ENCODE results near the gene CTNND1.

The CTNND1 gene

DNA sequence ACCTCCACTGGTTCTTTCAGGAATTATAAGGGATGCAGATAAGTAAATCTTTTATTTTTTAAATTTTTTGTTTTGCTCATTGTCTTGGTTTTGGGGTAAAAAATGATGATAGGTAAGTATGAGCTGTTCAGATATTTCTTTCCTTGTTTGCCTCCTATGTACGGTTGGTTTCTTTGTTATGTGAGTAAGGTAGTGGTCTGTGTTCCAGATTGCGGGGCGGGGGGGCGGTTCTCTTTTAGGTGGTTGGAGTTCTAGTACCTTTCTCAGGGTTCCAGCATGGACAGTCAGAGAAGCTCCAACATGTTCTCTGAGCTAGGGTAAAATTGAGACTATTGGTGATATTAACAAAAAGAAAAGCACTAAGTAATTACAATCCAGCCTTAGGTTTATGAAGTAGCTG, 2.4 kb downstream of the CTNND1 start:
- DNase-seq, result no peak

GRCh38 chr11:57764566-57764965, 3.0 kb downstream of the CTNND1 start:
- DNase-seq, result no peak

DNA sequence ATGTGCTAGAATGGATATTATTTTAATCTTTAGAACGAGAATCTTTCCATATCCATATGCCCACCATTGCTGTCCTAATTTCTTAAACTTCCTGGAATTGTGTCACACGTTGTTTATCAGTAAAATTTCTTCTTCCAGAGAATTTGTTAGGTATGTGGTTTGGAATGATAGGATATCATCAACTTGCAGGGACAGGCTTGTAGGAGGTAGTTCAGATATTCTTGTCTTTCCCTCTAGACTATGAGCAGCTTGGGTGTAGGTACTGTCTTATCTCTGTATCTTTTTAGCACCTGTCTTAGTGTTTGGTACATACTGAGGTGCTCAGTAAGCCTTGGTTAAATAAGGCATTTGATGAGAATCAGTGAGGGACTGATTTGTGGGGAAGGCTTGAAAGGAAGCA, 3.4 kb downstream of the CTNND1 start:
- DNase-seq, result no peak

DNA sequence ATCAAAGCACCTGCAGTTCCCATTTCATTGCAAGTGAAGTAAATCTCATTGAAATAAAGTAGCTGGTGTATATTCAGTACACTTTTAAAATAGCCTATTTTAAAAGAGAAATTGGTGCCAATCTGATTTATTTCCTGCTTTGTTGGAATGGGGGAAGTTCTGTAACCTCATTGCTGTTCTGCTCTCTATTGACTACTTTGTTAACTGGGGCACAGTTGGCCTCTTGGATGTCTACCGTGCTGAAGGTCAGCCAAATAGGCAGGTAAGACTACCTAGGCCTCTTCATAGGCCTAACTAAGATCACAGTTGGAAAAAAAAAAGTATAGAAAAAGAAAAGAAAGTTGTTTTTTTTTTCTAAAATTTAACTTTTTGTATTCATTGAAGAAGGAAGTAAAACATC, 9.2 kb downstream of the CTNND1 start:
- no peak for DNase-seq

DNA sequence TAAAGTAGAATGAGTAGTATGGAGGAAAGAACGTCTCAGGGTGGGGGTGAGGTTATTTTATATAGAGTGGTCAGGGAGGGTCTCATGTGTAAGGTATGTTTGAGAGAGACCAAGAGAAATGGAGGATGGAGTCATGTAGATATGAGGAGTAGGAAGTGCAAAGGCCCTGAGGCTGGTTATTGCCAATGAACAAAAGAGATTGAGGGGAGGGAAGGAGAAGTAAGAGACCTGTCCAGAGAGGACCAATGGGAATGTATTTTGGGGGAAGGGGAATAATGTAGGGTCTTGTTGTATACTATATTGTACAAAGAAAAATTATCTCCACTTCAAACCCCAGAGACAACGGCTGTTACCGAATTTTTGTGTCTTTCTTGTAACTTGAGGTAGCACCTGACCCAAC, 9.8 kb downstream of the CTNND1 start:
- no peak for DNase-seq

DNA sequence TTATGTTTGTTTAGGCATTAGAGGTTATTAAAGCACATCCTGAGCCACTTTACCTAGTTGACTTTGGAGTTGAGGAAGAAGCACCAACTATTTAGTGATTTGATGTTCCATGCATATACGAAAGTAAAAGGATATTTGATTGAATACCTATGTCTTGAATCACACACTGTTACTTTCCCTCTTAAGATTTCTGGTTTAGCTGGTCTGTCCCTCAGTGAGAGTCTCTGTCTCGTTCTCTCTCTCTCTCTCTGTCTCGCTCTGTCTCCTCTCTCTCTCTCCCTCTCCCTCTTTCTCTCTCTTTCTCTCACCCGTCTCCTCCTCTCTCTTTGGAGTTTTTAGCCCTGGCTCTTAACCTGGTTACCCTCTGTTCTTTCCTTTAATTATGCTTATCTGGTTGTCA, 11.0 kb downstream of the CTNND1 start:
- no peak for DNase-seq

- no peak for DNase-seq
These were observed 11.5 kb downstream of the CTNND1 start for GRCh38 chr11:57773026-57773598.

DNA sequence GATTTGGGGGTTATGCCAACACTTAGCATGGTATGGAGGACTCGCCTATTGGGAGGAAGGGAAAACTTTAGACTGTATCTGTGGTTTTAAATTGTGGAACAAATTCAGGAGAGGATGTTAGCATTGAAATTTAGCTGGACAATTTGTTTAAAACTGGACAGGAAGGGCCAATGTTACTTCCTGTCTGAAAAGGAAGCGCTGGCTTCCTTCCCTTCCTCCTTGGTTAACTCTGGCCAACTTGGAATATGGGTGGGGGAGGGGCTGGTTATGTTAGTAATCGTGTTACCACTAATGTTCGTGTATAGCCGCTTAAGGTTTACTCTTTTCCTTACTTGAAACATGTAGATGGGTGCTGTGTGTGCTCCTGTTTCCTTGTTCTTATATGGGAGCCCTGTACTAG, 13.9 kb downstream of the CTNND1 start:
- no peak for DNase-seq

DNA sequence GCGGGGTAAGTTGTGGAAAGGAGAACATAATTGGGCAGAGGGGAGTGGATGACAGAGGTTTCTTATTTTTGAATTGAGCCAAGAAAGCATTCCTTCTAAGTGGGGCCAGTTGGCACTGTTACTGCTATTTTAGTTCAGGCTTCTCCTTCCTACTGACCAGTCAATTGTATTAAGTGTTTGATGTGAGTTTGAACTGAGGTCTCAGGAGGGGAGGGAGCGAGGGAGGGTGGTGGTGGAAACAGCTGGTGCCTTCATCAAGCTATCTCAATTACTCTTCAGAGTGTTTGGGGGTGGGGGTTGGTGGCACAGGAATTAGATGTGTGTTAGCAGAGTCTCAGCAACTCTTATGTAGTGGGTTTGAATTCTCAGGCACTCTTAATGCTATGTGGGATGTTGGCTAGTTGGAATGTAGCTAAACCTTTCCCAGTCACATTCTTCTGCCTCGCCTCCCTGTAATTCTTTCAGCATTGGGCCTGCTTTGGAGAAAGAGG, 14.5 kb downstream of the CTNND1 start:
- DNase-seq, result no peak

DNA sequence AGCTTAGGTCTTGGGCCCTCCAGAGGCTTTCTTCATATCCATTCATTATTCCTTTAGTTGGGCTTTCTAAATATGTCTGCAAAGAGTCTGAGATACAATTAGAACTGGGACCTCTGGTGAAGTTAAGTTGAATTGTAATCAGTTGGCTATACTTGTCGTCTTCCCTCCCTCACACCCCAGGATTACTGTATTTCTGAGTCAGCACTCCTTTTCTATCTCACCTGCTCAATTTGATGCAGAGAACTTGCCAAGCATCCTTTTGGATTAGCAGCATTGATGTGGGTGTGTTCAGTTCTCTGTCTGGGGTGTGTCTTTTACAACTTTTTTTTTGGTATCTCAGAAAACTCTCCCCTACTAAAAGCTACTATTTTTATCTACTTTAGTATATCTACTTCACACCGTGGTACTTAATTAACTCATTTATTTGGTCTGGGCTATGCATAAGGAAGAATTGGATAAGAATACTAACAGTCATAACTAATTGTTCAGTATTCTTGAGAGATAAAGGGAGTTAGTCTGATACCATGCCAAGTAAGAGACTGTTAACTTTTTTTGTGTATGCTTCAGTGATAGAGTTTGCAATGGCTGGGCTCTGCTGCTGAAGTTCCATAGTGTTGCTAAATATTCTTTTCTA, 15.1 kb downstream of the CTNND1 start:
- no peak for DNase-seq

DNA sequence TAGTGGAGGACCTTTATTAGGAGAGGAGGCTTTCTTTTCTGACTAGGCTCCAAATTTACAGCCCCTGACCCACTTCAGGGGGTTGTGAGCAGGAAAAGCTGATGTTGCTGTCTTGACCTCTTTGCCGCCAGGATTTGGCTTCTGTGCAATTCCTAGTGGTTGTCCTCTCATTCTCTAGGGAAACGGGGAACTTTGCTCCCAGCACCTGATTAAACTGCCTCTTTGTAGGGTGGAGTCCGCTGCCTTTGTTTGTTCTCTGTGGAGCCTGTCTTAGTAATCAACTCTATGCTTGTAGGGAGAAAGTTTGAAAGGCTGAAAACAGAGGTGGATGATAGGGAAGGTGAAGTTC, 16.3 kb downstream of the CTNND1 start:
- DNase-seq, result no peak

- DNase-seq, result no peak
These were observed 16.9 kb downstream of the CTNND1 start for GRCh38 chr11:57778318-57779037.

- no peak for DNase-seq
These were observed 17.7 kb downstream of the CTNND1 start for GRCh38 chr11:57779276-57779675.

DNA sequence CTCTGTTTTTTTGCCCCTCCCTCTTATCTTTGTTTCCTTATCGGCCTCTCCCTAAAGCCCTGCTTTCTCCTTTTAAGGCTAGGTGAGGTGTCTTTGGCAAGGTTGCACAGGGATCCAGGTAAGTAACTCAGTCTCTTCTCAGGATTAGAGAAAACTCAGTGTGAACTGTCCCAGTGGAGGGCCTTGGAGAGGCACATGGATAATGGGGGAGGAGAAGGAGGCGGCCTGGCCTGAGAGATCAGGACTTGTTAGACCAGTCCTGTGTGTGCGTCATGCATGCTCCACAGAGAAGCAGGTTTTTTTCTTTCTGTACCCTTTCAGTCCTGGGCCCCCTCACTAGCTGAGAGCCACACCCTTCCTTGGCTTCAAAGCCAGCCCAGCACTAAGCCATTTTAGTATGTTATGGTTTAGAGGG, 19.9 kb downstream of the CTNND1 start:
- no peak for DNase-seq

DNA sequence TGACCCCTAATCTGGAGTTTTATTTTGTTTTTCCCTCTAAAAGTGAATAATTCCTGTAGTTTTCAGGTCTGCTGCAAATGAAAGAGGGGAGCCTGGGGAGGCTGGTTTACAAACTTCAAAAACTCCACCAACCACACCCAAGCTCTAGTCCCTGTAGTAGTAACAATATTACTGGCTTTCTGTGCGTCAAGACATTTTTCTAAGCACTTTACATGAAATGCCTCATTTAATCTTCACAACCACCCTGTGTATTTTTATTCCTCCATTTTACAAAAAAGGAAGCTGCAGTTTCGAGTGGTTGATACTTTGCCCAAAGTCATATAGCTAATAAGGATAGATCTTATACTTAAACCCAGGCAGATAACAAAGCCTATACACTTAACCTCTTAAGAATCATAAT, 23.5 kb downstream of the CTNND1 start:
- DNase-seq, result no peak

- DNase-seq, result no peak
These were observed 24.8 kb downstream of the CTNND1 start for GRCh38 chr11:57786436-57786835.

DNA sequence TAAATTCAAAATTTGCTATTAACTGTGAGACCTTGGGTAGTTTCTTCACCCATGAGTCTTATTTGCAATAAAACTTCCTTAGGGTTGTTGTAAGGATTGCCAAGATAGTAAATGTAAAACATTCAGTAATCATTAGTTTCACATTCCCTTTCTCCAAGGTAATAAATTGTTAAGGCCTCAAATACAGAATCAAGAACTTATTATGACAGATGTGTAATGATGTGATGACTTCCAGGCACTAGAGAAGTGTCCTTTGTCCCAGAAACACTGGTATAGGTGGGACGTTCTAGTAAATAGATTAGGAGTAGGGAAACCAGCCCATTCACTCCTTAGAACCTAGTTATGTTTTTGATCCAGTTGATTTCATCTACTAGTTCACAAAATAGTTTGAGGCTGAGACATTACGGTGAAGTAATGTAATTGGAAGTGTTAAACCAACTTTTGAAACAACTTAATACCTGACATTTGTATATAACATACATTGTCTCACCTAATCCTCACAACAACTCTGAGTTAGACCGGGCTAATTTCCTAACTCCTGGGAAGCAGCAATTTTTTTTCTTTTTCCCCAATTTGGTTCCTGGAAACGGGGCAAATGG, 25.5 kb downstream of the CTNND1 start:
- no peak for DNase-seq

GRCh38 chr11:57787920-57788702, 26.5 kb downstream of the CTNND1 start:
- DNase-seq, result no peak

- DNase-seq, result no peak
These were observed 27.1 kb downstream of the CTNND1 start for GRCh38 chr11:57788703-57789088.

DNA sequence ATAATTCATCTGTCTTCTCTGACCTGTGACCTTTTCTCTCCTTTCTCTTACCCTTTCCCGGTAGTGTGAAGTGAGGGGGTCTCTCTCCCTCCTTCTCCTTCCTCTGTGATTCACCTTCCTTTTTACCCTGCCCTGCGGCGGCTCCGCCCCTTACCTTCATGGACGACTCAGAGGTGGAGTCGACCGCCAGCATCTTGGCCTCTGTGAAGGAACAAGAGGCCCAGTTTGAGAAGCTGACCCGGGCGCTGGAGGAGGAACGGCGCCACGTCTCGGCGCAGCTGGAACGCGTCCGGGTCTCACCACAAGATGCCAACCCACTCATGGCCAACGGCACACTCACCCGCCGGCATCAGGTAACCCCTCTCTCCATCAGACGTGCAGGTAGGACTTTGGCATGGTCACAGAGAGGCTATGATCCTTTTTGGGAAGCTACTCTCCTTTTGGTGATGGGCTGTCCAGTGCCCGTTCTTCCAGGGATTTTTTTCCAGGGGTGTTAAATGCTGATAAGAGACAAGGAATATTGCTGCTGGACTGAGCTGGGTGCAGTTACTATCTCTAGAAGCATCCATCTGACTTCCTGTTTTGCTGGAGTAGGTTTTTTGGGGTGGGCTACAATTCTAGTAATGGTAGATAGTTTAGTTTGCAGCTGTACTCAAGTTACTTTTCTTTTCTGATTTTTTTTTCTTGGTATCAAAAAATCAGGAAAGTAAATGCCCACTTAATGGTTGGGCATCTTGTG, 29.9 kb downstream of the CTNND1 start:
- no peak for DNase-seq

DNA sequence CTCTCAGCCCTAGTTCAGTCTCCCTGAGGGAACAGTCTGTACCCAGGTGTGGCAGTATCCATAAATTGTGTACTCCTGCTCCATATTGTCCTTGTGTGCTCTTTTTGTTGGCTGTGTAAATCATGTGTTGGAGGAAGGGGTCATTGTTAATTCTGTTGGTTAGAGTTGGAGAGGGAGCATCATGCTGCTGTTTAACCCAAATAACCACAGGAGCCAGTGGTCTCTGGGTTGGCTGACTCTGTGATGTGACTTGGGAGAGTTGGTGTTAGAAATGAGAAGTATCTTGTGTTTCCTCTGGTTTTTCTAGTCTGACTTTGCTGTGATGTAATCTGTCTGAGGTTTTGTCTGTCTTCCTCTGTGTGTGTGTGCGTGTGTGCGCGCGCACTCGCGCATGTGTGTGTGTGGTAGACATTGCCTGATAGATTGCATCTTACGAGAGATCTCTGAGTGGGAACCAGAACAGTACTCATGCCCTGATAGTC, 30.5 kb downstream of the CTNND1 start:
- DNase-seq, result peak; percentile 90

DNA sequence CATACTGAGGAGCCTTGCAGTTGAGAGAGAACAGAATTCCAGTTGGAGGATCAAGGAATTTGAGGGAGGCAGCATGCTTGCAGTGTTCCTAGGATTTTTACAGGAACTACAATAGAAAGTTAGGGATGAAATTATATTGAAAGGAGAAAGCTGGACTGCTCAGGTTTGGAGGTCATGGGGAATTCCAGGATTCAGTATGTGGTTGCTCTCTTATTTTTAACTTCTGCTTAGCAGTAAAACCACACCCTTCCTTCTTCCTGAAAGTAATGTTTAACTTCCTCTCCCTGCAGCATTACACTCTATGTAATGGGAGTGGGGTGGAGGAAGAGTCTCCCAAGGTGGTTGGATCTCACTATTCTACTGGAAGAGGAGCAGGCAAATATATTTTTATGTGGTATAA, 31.3 kb downstream of the CTNND1 start:
- no peak for DNase-seq
